ENCODE measurements around the gene ZNF689.
"Not testable (repeated sequence)": the region's sequence is repeated elsewhere in the genome, so short reads cannot be mapped to it uniquely, and the experiment has no call there.

Gene ZNF689

GRCh38 chr16:30636599-30636998 lies 26.4 kb upstream of the ZNF689 start:
- DNase-seq (ENCODE audit: low spot score), result no peak

- DNase-seq (ENCODE audit: low spot score), result no peak
Observed at GRCh38 chr16:30633526-30633925, 23.3 kb upstream of the ZNF689 start.

GRCh38 chr16:30632454-30632853 lies 22.3 kb upstream of the ZNF689 start:
- not testable (repeated sequence) for DNase-seq (ENCODE audit: low spot score)

GRCh38 chr16:30628628-30629540 lies 18.7 kb upstream of the ZNF689 start:
- DNase-seq (ENCODE audit: low spot score), result peak; percentile 72

GRCh38 chr16:30626236-30626635 lies 16.0 kb upstream of the ZNF689 start:
- no peak for DNase-seq (ENCODE audit: low spot score)

GRCh38 chr16:30623536-30624283 lies 13.5 kb upstream of the ZNF689 start:
- DNase-seq (ENCODE audit: low spot score), result no peak

- DNase-seq (ENCODE audit: low spot score), result no peak
Observed at GRCh38 chr16:30622455-30623032, 12.4 kb upstream of the ZNF689 start.

GRCh38 chr16:30621765-30622164 lies 11.6 kb upstream of the ZNF689 start:
- DNase-seq (ENCODE audit: low spot score), result no peak

GRCh38 chr16:30620169-30620568 lies 10.0 kb upstream of the ZNF689 start:
- no peak for DNase-seq (ENCODE audit: low spot score)

GRCh38 chr16:30619638-30620037 lies 9.4 kb upstream of the ZNF689 start:
- DNase-seq (ENCODE audit: low spot score), result no peak

- DNase-seq (ENCODE audit: low spot score), result no peak
Observed at GRCh38 chr16:30619202-30619601, 9.0 kb upstream of the ZNF689 start.

GRCh38 chr16:30615358-30616091 lies 5.3 kb upstream of the ZNF689 start:
- DNase-seq (ENCODE audit: low spot score), result peak; percentile 59

- DNase-seq (ENCODE audit: low spot score), result no peak
Observed at GRCh38 chr16:30609002-30609925, 925 bp downstream of the ZNF689 start.

GRCh38 chr16:30606004-30606403 lies 4.2 kb downstream of the ZNF689 start:
- no peak for DNase-seq (ENCODE audit: low spot score)

GRCh38 chr16:30605158-30605557 lies 5.0 kb downstream of the ZNF689 start:
- no peak for DNase-seq (ENCODE audit: low spot score)

- no peak for DNase-seq (ENCODE audit: low spot score)
Observed at GRCh38 chr16:30604316-30604947, 5.8 kb downstream of the ZNF689 start.

- no peak for DNase-seq (ENCODE audit: low spot score)
Observed at GRCh38 chr16:30603945-30604315, 6.3 kb downstream of the ZNF689 start.

- DNase-seq (ENCODE audit: low spot score), result no peak
Observed at GRCh38 chr16:30602616-30603277, 7.4 kb downstream of the ZNF689 start.

- no peak for DNase-seq (ENCODE audit: low spot score)
Observed at GRCh38 chr16:30601966-30602365, 8.2 kb downstream of the ZNF689 start.

GRCh38 chr16:30600929-30601328 lies 9.3 kb downstream of the ZNF689 start:
- no peak for DNase-seq (ENCODE audit: low spot score)
